GM23338 (cell line): ENCODE results near the gene PSMB7. TPM values are rescaled to one million over a fixed set of nuclear protein-coding genes. Genes with fewer than 3 reads are reported as not detected.

Experiments
- ATAC-seq: fragments of 200-7000 bp; cut with Tn5 transposase; 3 replicates; pipeline ENCODE4 v1.9.1; 2020
- DNase-seq: peaks from one replicate; pipeline ENCODE4 v3.0.0-alpha.2; 2015; ENCODE audit warnings: low spot score
- H2AFZ ChIP-seq: fragments of 200-600 bp; sonication (generic); 2 replicates; pipeline ENCODE4 v1.8.0; 2016; ENCODE audit warnings: antibody characterized with exemption, mild to moderate bottlenecking, moderate library complexity
- H3F3A ChIP-seq: fragments of 200-600 bp; sonication (generic); replicated peaks from 2 replicates; pipeline ENCODE4 v1.8.0; 2017; ENCODE audit warnings: antibody characterized with exemption, mixed run types, low read depth
- H3K27ac ChIP-seq: fragments of 200-600 bp; sonication (generic); 2 replicates; pipeline ENCODE4 v1.6.1; 2016; ENCODE audit warnings: low read depth
- H3K27me3 ChIP-seq: fragments of 200-600 bp; sonication (generic); 2 replicates; pipeline ENCODE4 v1.8.0; 2016; ENCODE audit warnings: mild to moderate bottlenecking, mixed run types, moderate library complexity; ENCODE audit not compliant: insufficient read depth
- H3K36me3 ChIP-seq: fragments of 200-600 bp; sonication (generic); 2 replicates; pipeline ENCODE4 v1.8.0; 2016; ENCODE audit warnings: mild to moderate bottlenecking; ENCODE audit not compliant: insufficient read depth
- H3K4me1 ChIP-seq: fragments of 200-600 bp; sonication (generic); 2 replicates; pipeline ENCODE4 v1.8.0; 2016; ENCODE audit warnings: mild to moderate bottlenecking, moderate library complexity; ENCODE audit not compliant: insufficient read depth
- H3K4me2 ChIP-seq: fragments of 200-600 bp; sonication (generic); 2 replicates; pipeline ENCODE4 v1.7.1; 2017; ENCODE audit warnings: mixed run types
- H3K4me3 ChIP-seq: fragments of 200-600 bp; sonication (generic); 2 replicates; pipeline ENCODE4 v1.6.1; 2016; ENCODE audit warnings: mixed run types
- H3K79me2 ChIP-seq: fragments of 200-600 bp; sonication (generic); replicated peaks from 2 replicates; pipeline ENCODE4 v1.8.0; 2017; ENCODE audit warnings: mild to moderate bottlenecking; ENCODE audit not compliant: insufficient read depth
- H3K9me2 ChIP-seq: fragments of 200-600 bp; sonication (generic); 2 replicates; pipeline ENCODE4 v1.8.0; 2017; ENCODE audit not compliant: insufficient read depth
- H4K20me1 ChIP-seq: fragments of 200-600 bp; sonication (generic); replicated peaks from 2 replicates; pipeline ENCODE4 v1.8.0; 2017; ENCODE audit warnings: mild to moderate bottlenecking; ENCODE audit not compliant: insufficient read depth
- H3K27ac Mint-ChIP-seq: 2 replicates; pipeline ENCODE4 v1.8.0; 2020; ENCODE audit warnings: inconsistent platforms, mild to moderate bottlenecking, moderate library complexity, mixed read lengths
- H3K27me3 Mint-ChIP-seq: 3 replicates; pipeline ENCODE4 v1.8.0; 2022; ENCODE audit warnings: low read depth, mild to moderate bottlenecking, moderate library complexity, mixed read lengths, inconsistent platforms; ENCODE audit not compliant: insufficient read depth, poor library complexity
- H3K36me3 Mint-ChIP-seq: 3 replicates; pipeline ENCODE4 v1.8.0; 2021; ENCODE audit warnings: low read depth, mild to moderate bottlenecking, inconsistent platforms, moderate library complexity, mixed read lengths
- H3K4me1 Mint-ChIP-seq: 3 replicates; pipeline ENCODE4 v1.8.0; 2020; ENCODE audit warnings: mild to moderate bottlenecking, inconsistent platforms, mixed read lengths
- H3K4me3 Mint-ChIP-seq: 3 replicates; pipeline ENCODE4 v1.8.0; 2021; ENCODE audit warnings: moderate library complexity, mild to moderate bottlenecking, inconsistent platforms, mixed read lengths
- H3K9me3 Mint-ChIP-seq: 3 replicates; pipeline ENCODE4 v1.8.0; 2020; ENCODE audit warnings: moderate library complexity, mild to moderate bottlenecking, inconsistent platforms, mixed read lengths
- CREB1 ChIP-seq: fragments of 250-450 bp; sonication (Bioruptor Pico); IDR thresholded peaks from 2 replicates; pipeline ENCODE4 v1.5.0; 2020; ENCODE audit warnings: low read depth, mild to moderate bottlenecking, moderate library complexity
- CTCF ChIP-seq, 2 experiments: fragments of 200-600 bp in 1 of 2; sonication (generic) in 1 of 2; conservative IDR thresholded peaks; 2 replicates each; pipeline versions ENCODE4 v1.5.1 to v1.6.1; 2016 to 2017; ENCODE audit warnings: antibody characterized with exemption in 2 of 2, low read depth in 2 of 2, mild to moderate bottlenecking in 2 of 2, moderate library complexity in 1 of 2
- EZH2 ChIP-seq: fragments of 200-600 bp; sonication (generic); IDR thresholded peaks from one replicate; pipeline ENCODE4 v1.8.0; 2017; ENCODE audit warnings: antibody characterized with exemption, mild to moderate bottlenecking, low read depth; ENCODE audit not compliant: unreplicated experiment
- EZH2phosphoT487 ChIP-seq: fragments of 200-600 bp; sonication (generic); IDR thresholded peaks from one replicate; pipeline ENCODE4 v1.8.1; 2018; ENCODE audit warnings: antibody characterized with exemption; ENCODE audit not compliant: unreplicated experiment
- POLR2AphosphoS5 ChIP-seq: IDR thresholded peaks from 2 replicates; pipeline ENCODE4 v1.6.1; 2016; ENCODE audit warnings: antibody characterized with exemption, low read depth
- ZNF114 ChIP-seq: fragments of 250-450 bp; sonication (Bioruptor Pico); IDR thresholded peaks from 2 replicates; pipeline ENCODE4 v1.5.0; 2020; ENCODE audit warnings: mild to moderate bottlenecking, moderate library complexity
- ZNF331 ChIP-seq: fragments of 250-450 bp; sonication (Bioruptor Pico); IDR thresholded peaks from 2 replicates; pipeline ENCODE4 v1.5.0; 2020; ENCODE audit warnings: low read depth, mild to moderate bottlenecking, moderate library complexity
- ZNF462 ChIP-seq: fragments of 250-450 bp; sonication (Bioruptor Pico); IDR thresholded peaks from 2 replicates; pipeline ENCODE4 v1.5.0; 2020; ENCODE audit warnings: mild to moderate bottlenecking, moderate library complexity
- polyA plus RNA-seq: library from polyadenylated mRNA; unstranded; fragments of >200 nt; fragmentation: Nextera tagmentation; extraction: Ambion mirVana; gene quantifications from 2 replicates; pipeline ENCODE4 v1.2.1, GENCODE V29; 2016
- total RNA-seq: library from RNA; depleted of rRNA; stranded (reverse); fragments of >200 nt; shearing (Covaris generic); gene quantifications from 2 replicates; pipeline ENCODE4 v1.2.3, GENCODE V29; 2014

Gene PSMB7
- total and polyA plus RNA-seq, 2 experiments from 2014 or later = 255 to 268 TPM

- Mint-ChIP-seq H3K9me3 (no peaks in the 10 kb centered on the region), H3K4me1 (peaks cover 22% of the 10 kb centered on the region), H3K27ac (no peak overlapping the region), H3K36me3 (peaks cover 16% of the 10 kb centered on the region), H3K4me3 (no peak overlapping the region), H3K27me3 (peaks cover 3% of the 10 kb centered on the region)
- Histone ChIP-seq H3K9me2 (no peaks in the 10 kb centered on the region), H3K4me1 (no peaks in the 10 kb centered on the region), H4K20me1 (peaks cover 15% of the 10 kb centered on the region), H3F3A (no peaks in the 10 kb centered on the region), H2AFZ (no peak overlapping the region), H3K36me3 (no peaks in the 10 kb centered on the region; the same call in 1 of the 2 replicates), H3K27me3 (no peaks in the 10 kb centered on the region), H3K4me3 (no peak overlapping the region), H3K79me2 (peaks cover 82% of the 10 kb centered on the region), H3K4me2 (no peak overlapping the region), H3K27ac (no peak overlapping the region)
- ATAC-seq (no peak), DNase-seq (no peak)
- TF ChIP-seq CREB1 (no peak), ZNF462 (CRISPR knock-in tag) (no peak), EZH2 (no peak), ZNF331 (CRISPR knock-in tag) (no peak), CTCF (conservative IDR thresholded peaks at IDR 0.05; ENCODE audit: low read depth in 2 of 2) (no peak), EZH2phosphoT487 (no peak), ZNF114 (CRISPR knock-in tag) (no peak), POLR2AphosphoS5 (no peak)
Observed at GRCh38 chr9:124384210-124384609, 31.0 kb downstream of the PSMB7 start.
